Stimulated activated CD4-positive, alpha-beta T cell treated with anti-CD3 and anti-CD28 coated beads, TNF-alpha, amount 100 ng/mL, for 48 hours (primary cell): ENCODE measurements around the gene CDO1.
A peak's percentile ranks its signal among the peaks of the same experiment; 100 is the strongest.

Experiments used
- DNase-seq, 3 donors: peaks; one replicate each; pipeline ENCODE4 v3.0.0-alpha.2; 2020; ENCODE audit warnings: low read depth in 3 of 3

Gene CDO1

GRCh38 chr5:115785381-115786065 is 30.9 kb downstream of the CDO1 start:
- no peak for DNase-seq

GRCh38 chr5:115778417-115778816 is 38.0 kb downstream of the CDO1 start:
- DNase-seq: no peak

GRCh38 chr5:115776989-115777388 is 39.5 kb downstream of the CDO1 start:
- no peak for DNase-seq

GRCh38 chr5:115775999-115776398 is 40.5 kb downstream of the CDO1 start:
- no peak for DNase-seq

GRCh38 chr5:115774684-115775083 is 41.8 kb downstream of the CDO1 start:
- DNase-seq: no peak

GRCh38 chr5:115772731-115773475 is 43.6 kb downstream of the CDO1 start:
- no peak for DNase-seq

- peak in 1 of 3 donors; percentile 2 for DNase-seq
Observed at GRCh38 chr5:115770466-115770865, 46.0 kb downstream of the CDO1 start.

GRCh38 chr5:115767424-115767823 is 49.0 kb downstream of the CDO1 start:
- no peak for DNase-seq

GRCh38 chr5:115766608-115767007 is 49.9 kb downstream of the CDO1 start:
- no peak for DNase-seq

- no peak for DNase-seq
Observed at GRCh38 chr5:115758356-115758755, 58.1 kb downstream of the CDO1 start.

- DNase-seq: no peak
Observed at GRCh38 chr5:115755675-115756074, 60.8 kb downstream of the CDO1 start.
